K562 (cell line): ENCODE results near the gene CSF2. TPM values are rescaled to one million over a fixed set of nuclear protein-coding genes. Genes with fewer than 3 reads are reported as not detected.

Source experiments
- CBX1 ChIP-seq: sonication (generic); IDR thresholded peaks from 2 replicates; pipeline ENCODE4 v1.6.1; 2016; ENCODE audit warnings: antibody characterized with exemption, low read depth, mild to moderate bottlenecking
- DPF2 ChIP-seq: fragments of 450-650 bp; IDR thresholded peaks from 2 replicates; pipeline ENCODE4 v1.6.1; 2016
- EGR1 ChIP-seq: fragments of 450-650 bp; conservative IDR thresholded peaks from 2 replicates; pipeline ENCODE4 v1.6.1; 2017; ENCODE audit warnings: mild to moderate bottlenecking
- GABPA ChIP-seq: fragments of 200-800 bp; sonication (Bioruptor generic); conservative IDR thresholded peaks from 2 replicates; pipeline ENCODE4 v1.6.1; 2016; ENCODE audit warnings: low read depth, missing genetic modification characterization, missing compliant biosample characterization
- GABPB1 ChIP-seq: sonication (generic); formaldehyde crosslinking; IDR thresholded peaks from 2 replicates; pipeline ENCODE4 v1.8.0; 2022; ENCODE audit warnings: mild to moderate bottlenecking, missing genetic modification reagents
- HNRNPL ChIP-seq: fragments of 200-400 bp; formaldehyde crosslinking; IDR thresholded peaks from 2 replicates; pipeline ENCODE4 v1.6.1; 2017; ENCODE audit warnings: low read depth, mild to moderate bottlenecking, low read length
- KAT2B ChIP-seq: IDR thresholded peaks from one replicate; pipeline ENCODE4 v1.6.1; 2012; ENCODE audit warnings: low read depth, mild to moderate bottlenecking, control low read depth, inconsistent platforms, low read length, moderate library complexity
- MEIS2 ChIP-seq: fragments of 450-650 bp; IDR thresholded peaks from 2 replicates; pipeline ENCODE4 v1.6.1; 2014; ENCODE audit warnings: mild to moderate bottlenecking; ENCODE audit not compliant: partially characterized antibody
- MTA1 ChIP-seq: fragments of 450-650 bp; IDR thresholded peaks from 2 replicates; pipeline ENCODE4 v1.6.1; 2017; ENCODE audit warnings: borderline replicate concordance
- NFRKB ChIP-seq: fragments of 450-650 bp; IDR thresholded peaks from 2 replicates; pipeline ENCODE4 v1.6.1; 2016; ENCODE audit warnings: low read depth
- PHF21A ChIP-seq: fragments of 450-650 bp; IDR thresholded peaks from 2 replicates; pipeline ENCODE4 v1.6.1; 2017; ENCODE audit warnings: low read depth, borderline replicate concordance
- POLR2AphosphoS5 ChIP-seq: IDR thresholded peaks from 2 replicates; pipeline ENCODE4 v1.6.1; 2011; ENCODE audit warnings: mild to moderate bottlenecking, low read depth, low read length, moderate library complexity; ENCODE audit not compliant: control insufficient read depth, insufficient read depth
- RBM14 ChIP-seq: fragments of 200-400 bp; formaldehyde crosslinking; IDR thresholded peaks from 2 replicates; pipeline ENCODE4 v1.6.1; 2018; ENCODE audit warnings: low read depth, mild to moderate bottlenecking, low read length, moderate library complexity, borderline replicate concordance; ENCODE audit not compliant: insufficient read depth
- SREBF1 ChIP-seq: fragments of 150-350 bp; IDR thresholded peaks from 2 replicates; pipeline ENCODE4 v1.6.1; 2014; ENCODE audit warnings: antibody characterized with exemption, low read depth, low read length, borderline replicate concordance
- TAF1 ChIP-seq: IDR thresholded peaks from 2 replicates; pipeline ENCODE4 v1.6.1; 2011; ENCODE audit warnings: mild to moderate bottlenecking, low read length, moderate library complexity; ENCODE audit not compliant: insufficient read depth, control insufficient read depth, severe bottlenecking; ENCODE audit errors: extremely low read depth
- TARDBP ChIP-seq: fragments of 450-650 bp; IDR thresholded peaks from 2 replicates; pipeline ENCODE4 v1.6.1; 2016
- TEAD2 ChIP-seq: fragments of 450-650 bp; IDR thresholded peaks from 2 replicates; pipeline ENCODE4 v1.6.1; 2016; ENCODE audit warnings: missing genetic modification characterization, control low read depth, missing compliant biosample characterization
- ZEB2 ChIP-seq: fragments of 450-650 bp; IDR thresholded peaks from 2 replicates; pipeline ENCODE4 v1.6.1; 2016
- ZNF212 ChIP-seq: fragments of 450-650 bp; formaldehyde crosslinking; IDR thresholded peaks from 2 replicates; pipeline ENCODE4 v1.4.0; 2020; ENCODE audit warnings: mild to moderate bottlenecking
- ZNF444 ChIP-seq: fragments of 250-450 bp; sonication (Bioruptor Pico); IDR thresholded peaks from 2 replicates; pipeline ENCODE4 v1.4.0; 2020; ENCODE audit warnings: mild to moderate bottlenecking, moderate library complexity
- ZNF583 ChIP-seq: fragments of 250-450 bp; sonication (Bioruptor Pico); IDR thresholded peaks from 2 replicates; pipeline ENCODE4 v1.4.0; 2020
- ZNF584 ChIP-seq: fragments of 200-800 bp; sonication (Bioruptor generic); IDR thresholded peaks from 2 replicates; pipeline ENCODE4 v1.6.1; 2016; ENCODE audit warnings: low read depth, mild to moderate bottlenecking, missing genetic modification characterization, missing compliant biosample characterization
- polyA plus RNA-seq, 8 experiments: library from polyadenylated mRNA; depleted of rRNA in 4 of 8; stranded (reverse) in 5 of 8; unstranded in 3 of 8; fragments of >200 nt; fragmentation: Nextera tagmentation in 2 of 8; fragmentation: Illumina TruSeq in 1 of 8; extraction: Ambion mirVana in 2 of 8; extraction: Trizol in 1 of 8; gene quantifications; 2 replicates each; pipeline versions ENCODE4 v1.2.1 to v1.2.3, GENCODE V29; 2011 to 2014; ENCODE audit warnings: inconsistent platforms in 1 of 8, missing spikeins in 1 of 8
- total RNA-seq, 7 experiments: library from RNA; depleted of rRNA in 6 of 7; stranded (reverse); fragments of >200 nt in 6 of 7; fragmentation: Illumina TruSeq in 2 of 7; extraction: Trizol in 2 of 7; gene quantifications; 2 replicates each; pipeline versions ENCODE4 v1.2.1 to v1.2.3, GENCODE V29; 2011 to 2021; ENCODE audit warnings: low replicate concordance in 1 of 7
- TF ChIP-seq, protein P1 (sequence below): IDR thresholded peaks from 3 replicates; pipeline ENCODE4 v1.6.1; 2011; ENCODE audit warnings: borderline replicate concordance, mild to moderate bottlenecking; ENCODE audit not compliant: insufficient read length, insufficient read depth
- TF ChIP-seq, protein P2 (sequence below): sonication (generic); formaldehyde crosslinking; IDR thresholded peaks from 2 replicates; pipeline ENCODE4 v1.8.1; 2023; ENCODE audit warnings: mild to moderate bottlenecking, missing genetic modification reagents
- TF ChIP-seq, protein P3 (sequence below), 2 experiments: fragments of 450-650 bp; IDR thresholded peaks; 2 replicates each; pipeline ENCODE4 v1.6.1; 2016

The CSF2 gene
- total and polyA plus RNA-seq, 9 of the 15 experiments (the other 6 are each of a cell fraction or from before 2014, with no cell fraction given), result 0.25 to 0.29 TPM; not detected in 7

DNA sequence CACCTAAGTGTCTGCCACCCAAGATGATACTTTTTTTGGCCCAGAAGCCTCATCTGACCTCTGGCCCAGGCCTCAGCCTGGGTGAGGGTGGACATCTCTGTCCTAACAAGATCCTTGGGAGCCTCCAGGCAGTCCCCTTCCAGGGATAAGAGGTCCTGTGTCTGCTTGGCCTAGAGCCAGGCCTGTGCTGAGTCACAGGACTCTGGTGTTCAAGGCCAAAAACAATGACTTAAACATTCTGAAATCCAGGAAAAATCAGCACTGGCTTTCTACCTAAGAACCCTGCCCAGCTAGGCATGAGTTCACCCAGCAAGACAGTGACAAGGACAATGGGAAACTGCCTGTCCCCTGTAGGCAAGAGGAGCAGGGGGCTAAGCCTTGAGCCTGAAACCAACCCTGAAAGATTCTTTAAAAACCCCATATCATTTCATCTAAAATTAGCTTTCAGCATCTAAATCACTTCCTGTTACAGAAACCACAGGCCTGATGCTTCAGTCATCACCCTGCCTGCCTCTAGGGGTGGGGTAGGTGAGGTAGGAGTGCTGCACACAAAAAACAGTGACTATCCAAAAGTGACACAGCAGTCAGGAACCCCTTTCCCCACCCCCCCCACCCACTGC, 29.9 kb downstream of the CSF2 start (continued):
- TF ChIP-seq ZNF584 (CRISPR knock-in tag), result peak; percentile 90
- no peak for TF ChIP-seq ZNF583 (CRISPR knock-in tag)
- TF ChIP-seq MEIS2, result peak; percentile 97
- TF ChIP-seq, protein P1, sequence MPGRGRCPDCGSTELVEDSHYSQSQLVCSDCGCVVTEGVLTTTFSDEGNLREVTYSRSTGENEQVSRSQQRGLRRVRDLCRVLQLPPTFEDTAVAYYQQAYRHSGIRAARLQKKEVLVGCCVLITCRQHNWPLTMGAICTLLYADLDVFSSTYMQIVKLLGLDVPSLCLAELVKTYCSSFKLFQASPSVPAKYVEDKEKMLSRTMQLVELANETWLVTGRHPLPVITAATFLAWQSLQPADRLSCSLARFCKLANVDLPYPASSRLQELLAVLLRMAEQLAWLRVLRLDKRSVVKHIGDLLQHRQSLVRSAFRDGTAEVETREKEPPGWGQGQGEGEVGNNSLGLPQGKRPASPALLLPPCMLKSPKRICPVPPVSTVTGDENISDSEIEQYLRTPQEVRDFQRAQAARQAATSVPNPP, result no peak
- no peak for TF ChIP-seq CBX1
- TF ChIP-seq KAT2B, result no peak
- TF ChIP-seq ZEB2, result peak; percentile 67
- TF ChIP-seq EGR1, result no peak
- TF ChIP-seq HNRNPL, result no peak
- peak; percentile 92 for TF ChIP-seq DPF2
- no peak for TF ChIP-seq ZNF212 (CRISPR knock-in tag)
- TF ChIP-seq SREBF1, result no peak
- TF ChIP-seq MTA1, result peak; percentile 65; the same call in 1 of the 2 replicates
- peak; percentile 28; the same call in 1 of the 2 replicates for TF ChIP-seq GABPB1
- TF ChIP-seq GABPA (tag), result peak; percentile 64
- TF ChIP-seq TEAD2 (tag), result peak; percentile 7; the same call in 1 of the 2 replicates
- peak; percentile 25; the same call in 1 of the 2 replicates for TF ChIP-seq POLR2AphosphoS5
- no peak for TF ChIP-seq PHF21A
- TF ChIP-seq TARDBP, result no peak
- no peak for TF ChIP-seq NFRKB
- TF ChIP-seq ZNF444 (CRISPR knock-in tag), result no peak
- TF ChIP-seq, protein P2, sequence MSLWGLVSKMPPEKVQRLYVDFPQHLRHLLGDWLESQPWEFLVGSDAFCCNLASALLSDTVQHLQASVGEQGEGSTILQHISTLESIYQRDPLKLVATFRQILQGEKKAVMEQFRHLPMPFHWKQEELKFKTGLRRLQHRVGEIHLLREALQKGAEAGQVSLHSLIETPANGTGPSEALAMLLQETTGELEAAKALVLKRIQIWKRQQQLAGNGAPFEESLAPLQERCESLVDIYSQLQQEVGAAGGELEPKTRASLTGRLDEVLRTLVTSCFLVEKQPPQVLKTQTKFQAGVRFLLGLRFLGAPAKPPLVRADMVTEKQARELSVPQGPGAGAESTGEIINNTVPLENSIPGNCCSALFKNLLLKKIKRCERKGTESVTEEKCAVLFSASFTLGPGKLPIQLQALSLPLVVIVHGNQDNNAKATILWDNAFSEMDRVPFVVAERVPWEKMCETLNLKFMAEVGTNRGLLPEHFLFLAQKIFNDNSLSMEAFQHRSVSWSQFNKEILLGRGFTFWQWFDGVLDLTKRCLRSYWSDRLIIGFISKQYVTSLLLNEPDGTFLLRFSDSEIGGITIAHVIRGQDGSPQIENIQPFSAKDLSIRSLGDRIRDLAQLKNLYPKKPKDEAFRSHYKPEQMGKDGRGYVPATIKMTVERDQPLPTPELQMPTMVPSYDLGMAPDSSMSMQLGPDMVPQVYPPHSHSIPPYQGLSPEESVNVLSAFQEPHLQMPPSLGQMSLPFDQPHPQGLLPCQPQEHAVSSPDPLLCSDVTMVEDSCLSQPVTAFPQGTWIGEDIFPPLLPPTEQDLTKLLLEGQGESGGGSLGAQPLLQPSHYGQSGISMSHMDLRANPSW (CRISPR knock-in tag), result no peak
- TF ChIP-seq TAF1, result no peak
- no peak for TF ChIP-seq RBM14
- TF ChIP-seq, protein P3, sequence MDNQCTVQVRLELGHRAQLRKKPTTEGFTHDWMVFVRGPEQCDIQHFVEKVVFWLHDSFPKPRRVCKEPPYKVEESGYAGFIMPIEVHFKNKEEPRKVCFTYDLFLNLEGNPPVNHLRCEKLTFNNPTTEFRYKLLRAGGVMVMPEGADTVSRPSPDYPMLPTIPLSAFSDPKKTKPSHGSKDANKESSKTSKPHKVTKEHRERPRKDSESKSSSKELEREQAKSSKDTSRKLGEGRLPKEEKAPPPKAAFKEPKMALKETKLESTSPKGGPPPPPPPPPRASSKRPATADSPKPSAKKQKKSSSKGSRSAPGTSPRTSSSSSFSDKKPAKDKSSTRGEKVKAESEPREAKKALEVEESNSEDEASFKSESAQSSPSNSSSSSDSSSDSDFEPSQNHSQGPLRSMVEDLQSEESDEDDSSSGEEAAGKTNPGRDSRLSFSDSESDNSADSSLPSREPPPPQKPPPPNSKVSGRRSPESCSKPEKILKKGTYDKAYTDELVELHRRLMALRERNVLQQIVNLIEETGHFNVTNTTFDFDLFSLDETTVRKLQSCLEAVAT (IDR thresholded peaks at IDR 0.05), result peak in 1 of 2 experiments; percentile 68; a peak in 1 of 4 replicates
